ENCODE measurements around the gene UPF3A.

The UPF3A gene, protein sequence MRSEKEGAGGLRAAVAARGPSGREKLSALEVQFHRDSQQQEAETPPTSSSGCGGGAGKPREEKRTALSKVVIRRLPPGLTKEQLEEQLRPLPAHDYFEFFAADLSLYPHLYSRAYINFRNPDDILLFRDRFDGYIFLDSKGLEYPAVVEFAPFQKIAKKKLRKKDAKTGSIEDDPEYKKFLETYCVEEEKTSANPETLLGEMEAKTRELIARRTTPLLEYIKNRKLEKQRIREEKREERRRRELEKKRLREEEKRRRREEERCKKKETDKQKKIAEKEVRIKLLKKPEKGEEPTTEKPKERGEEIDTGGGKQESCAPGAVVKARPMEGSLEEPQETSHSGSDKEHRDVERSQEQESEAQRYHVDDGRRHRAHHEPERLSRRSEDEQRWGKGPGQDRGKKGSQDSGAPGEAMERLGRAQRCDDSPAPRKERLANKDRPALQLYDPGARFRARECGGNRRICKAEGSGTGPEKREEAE

DNA sequence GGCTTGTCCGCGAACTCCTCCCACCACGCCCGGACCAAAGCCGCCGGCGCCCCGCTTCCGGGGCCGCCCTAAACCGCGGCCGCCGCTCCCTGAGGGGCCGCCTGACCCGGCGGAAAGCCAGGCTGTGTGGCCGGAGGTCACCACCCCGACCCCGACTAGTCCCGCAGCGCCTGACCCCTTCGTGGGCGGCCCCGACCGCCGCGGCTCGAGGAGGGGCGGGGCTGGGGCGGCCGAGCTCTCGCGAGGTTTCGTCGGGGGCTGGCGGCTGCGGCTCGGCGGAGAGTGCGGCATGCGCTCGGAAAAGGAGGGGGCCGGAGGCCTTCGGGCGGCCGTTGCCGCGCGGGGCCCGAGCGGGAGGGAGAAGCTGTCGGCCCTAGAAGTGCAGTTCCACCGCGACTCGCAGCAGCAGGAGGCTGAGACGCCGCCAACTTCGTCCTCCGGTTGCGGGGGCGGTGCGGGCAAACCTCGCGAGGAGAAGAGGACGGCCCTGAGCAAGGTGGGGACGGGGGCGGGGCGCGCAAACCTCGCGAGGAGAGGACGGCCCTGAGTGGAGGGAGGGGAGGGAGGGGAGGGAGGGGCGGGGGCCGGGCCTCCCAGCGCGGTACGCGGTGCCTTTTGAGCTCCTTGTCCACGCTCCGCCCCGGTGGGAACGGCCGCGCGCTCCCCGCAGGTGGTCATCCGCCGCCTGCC, at the start of gene UPF3A:
TSS of gene UPF3A (plus strand) at position 251 of the 690 bp plus-strand sequence. CDS start at position 290, 39 bp downstream.
- TF ChIP-seq ZNF274 (IDR thresholded peaks at IDR 0.05; ENCODE audit: low read depth, low read length) (no peak), SUZ12 (IDR thresholded peaks at IDR 0.05; ENCODE audit: extremely low read depth, insufficient read depth, insufficient read length) (no peak), YY1 (IDR thresholded peaks at IDR 0.05; ENCODE audit: insufficient read depth, insufficient read length) (peak; percentile 44)
- peaks cover 59% of the 10 kb centered on the region for H3K36me3 ChIP-seq (ENCODE audit: insufficient read depth, insufficient read length, low read length)
- no peaks in the 10 kb centered on the region for H3K4me1 ChIP-seq (ENCODE audit: insufficient read depth, insufficient read length)
- no peaks in the 10 kb centered on the region for H3K9me3 ChIP-seq (ENCODE audit: insufficient read depth, low read length)
- peak; percentile 84 for DNase-seq (ENCODE audit: low read depth, low spot score)
- no peaks in the 10 kb centered on the region for H3K27me3 ChIP-seq (ENCODE audit: insufficient read depth, insufficient read length)
- peak within 1 kb of the TSS; percentile 82 for H3K4me3 ChIP-seq (ENCODE audit: insufficient read length, low read depth)
- peak within 1 kb of the TSS; percentile 94 for H3K9ac ChIP-seq (ENCODE audit: insufficient read length, low read depth)

DNA sequence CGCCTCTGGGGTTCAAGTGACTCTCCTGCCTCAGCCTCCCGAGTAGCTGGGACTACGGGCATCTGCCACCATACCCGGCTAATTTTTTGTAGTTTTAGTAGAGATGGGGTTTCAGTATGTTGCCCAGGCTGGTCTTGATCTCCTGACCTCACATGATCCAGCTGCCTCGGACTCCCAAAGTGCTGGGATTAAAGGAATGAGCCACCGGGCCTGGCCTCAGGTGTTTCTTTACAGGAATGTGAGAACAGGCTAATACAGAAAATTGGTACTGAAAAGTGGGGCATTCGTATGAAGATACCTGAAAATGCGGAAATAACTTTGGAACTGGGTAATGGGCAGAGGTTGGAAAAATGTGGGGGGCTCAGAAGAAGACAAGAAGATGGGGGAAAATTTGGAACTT, 49.5 kb upstream of the UPF3A start:
- no peak overlapping the region for H3K9ac ChIP-seq (ENCODE audit: insufficient read length, low read depth)
- H3K27me3 ChIP-seq (ENCODE audit: insufficient read depth, insufficient read length): no peaks in the 10 kb centered on the region
- H3K9me3 ChIP-seq (ENCODE audit: insufficient read depth, low read length): peaks cover 9% of the 10 kb centered on the region
- peaks cover 5% of the 10 kb centered on the region for H3K36me3 ChIP-seq (ENCODE audit: insufficient read depth, insufficient read length, low read length)
- no peak for DNase-seq (ENCODE audit: low read depth, low spot score)
- no peak overlapping the region for H3K4me3 ChIP-seq (ENCODE audit: insufficient read length, low read depth)
- no peak for TF ChIP-seq ZNF274 (IDR thresholded peaks at IDR 0.05; ENCODE audit: low read depth, low read length)
- H3K4me1 ChIP-seq (ENCODE audit: insufficient read depth, insufficient read length): peaks cover 6% of the 10 kb centered on the region

DNA sequence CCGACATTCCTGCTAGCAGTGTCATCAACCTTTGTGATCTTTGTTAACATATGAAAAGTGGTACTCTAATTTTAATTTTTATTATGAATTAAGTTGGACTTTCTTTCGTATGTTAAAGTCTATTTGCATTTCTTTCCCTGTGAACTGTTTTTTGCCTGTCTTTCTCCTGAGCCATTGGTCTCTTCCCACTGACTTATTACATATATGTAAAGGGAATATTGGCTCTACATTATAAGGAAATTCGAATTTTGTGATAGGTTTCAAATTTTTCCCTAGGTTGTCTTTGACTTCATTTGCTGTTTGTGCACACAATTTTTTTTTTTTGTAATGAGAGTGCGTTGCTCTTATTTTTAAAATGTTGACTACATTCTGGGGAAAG, 47.1 kb upstream of the UPF3A start:
- peaks cover 9% of the 10 kb centered on the region for H3K9me3 ChIP-seq (ENCODE audit: insufficient read depth, low read length)
- no peak overlapping the region for H3K4me3 ChIP-seq (ENCODE audit: insufficient read length, low read depth)
- H3K9ac ChIP-seq (ENCODE audit: insufficient read length, low read depth): no peak overlapping the region
- H3K27me3 ChIP-seq (ENCODE audit: insufficient read depth, insufficient read length): no peaks in the 10 kb centered on the region
- peaks cover 28% of the 10 kb centered on the region for H3K36me3 ChIP-seq (ENCODE audit: insufficient read depth, insufficient read length, low read length)
- no peak for TF ChIP-seq YY1 (IDR thresholded peaks at IDR 0.05; ENCODE audit: insufficient read depth, insufficient read length)
- TF ChIP-seq SUZ12 (IDR thresholded peaks at IDR 0.05; ENCODE audit: extremely low read depth, insufficient read depth, insufficient read length): no peak
- TF ChIP-seq ZNF274 (IDR thresholded peaks at IDR 0.05; ENCODE audit: low read depth, low read length): no peak
- H3K4me1 ChIP-seq (ENCODE audit: insufficient read depth, insufficient read length): no peaks in the 10 kb centered on the region
- DNase-seq (ENCODE audit: low read depth, low spot score): no peak

DNA sequence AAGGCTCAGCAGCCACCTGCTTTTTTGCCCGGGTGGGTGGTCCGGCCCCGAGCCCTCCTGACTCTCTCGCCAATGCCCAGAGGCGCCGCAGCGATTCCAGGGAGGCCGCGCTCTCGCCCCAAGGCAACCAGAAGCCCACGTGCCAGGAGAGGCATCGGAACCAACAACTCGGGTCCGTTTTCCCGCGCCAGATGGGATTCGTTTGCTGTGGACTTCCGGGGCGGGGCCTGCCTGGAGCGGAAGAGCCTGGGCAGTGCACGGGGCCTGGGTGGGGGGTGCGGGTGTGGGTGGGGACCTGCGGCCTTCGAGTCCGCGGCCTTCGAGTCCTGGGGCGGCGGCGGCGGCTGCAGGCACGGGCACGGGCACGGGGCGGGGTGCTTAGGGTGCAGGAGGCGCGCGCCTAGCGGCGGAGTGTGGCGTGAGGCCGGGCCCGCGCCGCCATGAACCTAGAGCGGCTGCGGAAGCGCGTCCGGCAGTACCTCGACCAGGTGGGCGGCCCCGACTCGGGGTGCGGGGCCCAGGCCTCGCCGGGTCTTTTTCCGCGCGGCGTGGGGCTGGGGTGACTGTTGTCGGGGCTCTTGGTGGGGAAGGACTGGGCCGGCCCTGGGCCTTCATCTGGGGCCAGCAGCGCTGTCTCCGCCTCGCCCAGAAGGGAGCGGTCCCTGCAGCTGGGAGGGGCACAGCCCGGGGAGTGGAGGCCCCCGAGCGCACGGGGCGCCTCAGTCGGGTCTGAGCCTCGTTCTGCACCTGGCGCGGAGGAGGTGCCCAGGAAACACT, 46.6 kb upstream of the UPF3A start, which contains the start of gene CDC16:
TSS of gene CDC16 (plus strand) at position 253 of the 777 bp plus-strand sequence. CDS start at position 441, 188 bp downstream.
- peak within 1 kb of the TSS; percentile 89 for H3K9ac ChIP-seq (ENCODE audit: insufficient read length, low read depth)
- TF ChIP-seq YY1 (IDR thresholded peaks at IDR 0.05; ENCODE audit: insufficient read depth, insufficient read length) (no peak), SUZ12 (IDR thresholded peaks at IDR 0.05; ENCODE audit: extremely low read depth, insufficient read depth, insufficient read length) (no peak), ZNF274 (IDR thresholded peaks at IDR 0.05; ENCODE audit: low read depth, low read length) (no peak)
- H3K4me1 ChIP-seq (ENCODE audit: insufficient read depth, insufficient read length): no peaks in the 10 kb centered on the region
- peak within 1 kb of the TSS; percentile 92 for H3K4me3 ChIP-seq (ENCODE audit: insufficient read length, low read depth)
- peaks cover 34% of the 10 kb centered on the region for H3K36me3 ChIP-seq (ENCODE audit: insufficient read depth, insufficient read length, low read length)
- H3K9me3 ChIP-seq (ENCODE audit: insufficient read depth, low read length): peaks cover 9% of the 10 kb centered on the region
- DNase-seq (ENCODE audit: low read depth, low spot score): peak; percentile 84
- H3K27me3 ChIP-seq (ENCODE audit: insufficient read depth, insufficient read length): no peaks in the 10 kb centered on the region

DNA sequence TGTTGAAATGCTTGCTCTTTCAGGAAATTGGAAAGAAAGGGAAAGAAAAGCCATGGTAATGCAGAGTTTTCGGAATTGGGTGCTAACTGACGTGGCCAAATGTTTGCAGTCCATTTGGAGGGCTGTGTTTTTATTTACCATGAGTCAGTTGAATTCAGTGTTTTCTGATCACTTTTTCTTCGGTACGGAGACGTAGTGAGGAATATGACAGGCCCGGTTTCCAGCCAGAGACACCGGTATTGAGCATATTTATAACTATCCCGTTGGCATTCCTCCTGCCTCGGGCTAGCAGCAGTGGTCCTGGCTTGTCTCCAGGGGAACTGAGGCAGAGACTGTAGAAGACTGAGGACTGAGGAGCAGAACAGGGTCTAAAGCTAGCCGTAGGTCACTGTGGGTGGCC, 45.7 kb upstream of the UPF3A start:
- H3K9me3 ChIP-seq (ENCODE audit: insufficient read depth, low read length): peaks cover 9% of the 10 kb centered on the region
- H3K36me3 ChIP-seq (ENCODE audit: insufficient read depth, insufficient read length, low read length): peaks cover 42% of the 10 kb centered on the region
- H3K9ac ChIP-seq (ENCODE audit: insufficient read length, low read depth): peak overlapping the region; percentile 89
- peak overlapping the region; percentile 92 for H3K4me3 ChIP-seq (ENCODE audit: insufficient read length, low read depth)
- TF ChIP-seq ZNF274 (IDR thresholded peaks at IDR 0.05; ENCODE audit: low read depth, low read length): no peak
- no peak for TF ChIP-seq SUZ12 (IDR thresholded peaks at IDR 0.05; ENCODE audit: extremely low read depth, insufficient read depth, insufficient read length)
- no peak for TF ChIP-seq YY1 (IDR thresholded peaks at IDR 0.05; ENCODE audit: insufficient read depth, insufficient read length)
- no peak for DNase-seq (ENCODE audit: low read depth, low spot score)
- H3K4me1 ChIP-seq (ENCODE audit: insufficient read depth, insufficient read length): no peaks in the 10 kb centered on the region
- no peaks in the 10 kb centered on the region for H3K27me3 ChIP-seq (ENCODE audit: insufficient read depth, insufficient read length)

DNA sequence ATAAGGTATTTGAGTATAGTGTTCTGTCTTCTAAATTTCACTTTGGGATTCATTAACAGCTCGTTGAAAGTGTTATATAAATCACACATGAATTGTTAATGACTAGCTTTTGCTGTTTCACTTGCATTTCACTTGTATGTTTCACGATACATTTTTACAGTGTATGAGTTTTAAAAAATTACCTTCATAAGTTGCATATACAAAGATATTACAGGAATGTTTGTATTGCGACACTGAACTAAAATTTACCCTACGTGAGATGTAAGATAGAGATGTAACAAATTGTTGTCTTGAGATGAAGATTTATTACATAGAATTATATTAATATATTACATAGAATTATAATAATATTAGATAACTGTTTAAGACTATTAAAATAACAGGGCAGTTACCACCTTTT, 45.2 kb upstream of the UPF3A start:
- peak overlapping the region; percentile 92 for H3K4me3 ChIP-seq (ENCODE audit: insufficient read length, low read depth)
- TF ChIP-seq YY1 (IDR thresholded peaks at IDR 0.05; ENCODE audit: insufficient read depth, insufficient read length) (no peak), SUZ12 (IDR thresholded peaks at IDR 0.05; ENCODE audit: extremely low read depth, insufficient read depth, insufficient read length) (no peak), ZNF274 (IDR thresholded peaks at IDR 0.05; ENCODE audit: low read depth, low read length) (no peak)
- no peaks in the 10 kb centered on the region for H3K4me1 ChIP-seq (ENCODE audit: insufficient read depth, insufficient read length)
- peaks cover 47% of the 10 kb centered on the region for H3K36me3 ChIP-seq (ENCODE audit: insufficient read depth, insufficient read length, low read length)
- no peak for DNase-seq (ENCODE audit: low read depth, low spot score)
- H3K9me3 ChIP-seq (ENCODE audit: insufficient read depth, low read length): peaks cover 9% of the 10 kb centered on the region
- no peak overlapping the region for H3K9ac ChIP-seq (ENCODE audit: insufficient read length, low read depth)
- no peaks in the 10 kb centered on the region for H3K27me3 ChIP-seq (ENCODE audit: insufficient read depth, insufficient read length)

Data from NT2/D1 (cell line).